ENCODE measurements around the gene TM4SF1.

- TF ChIP-seq TCF7L2 (IDR thresholded peaks at IDR 0.05; ENCODE audit: borderline replicate concordance, extremely low read depth, insufficient read depth, insufficient read length): no peak
- TF ChIP-seq YY1 (IDR thresholded peaks at IDR 0.05; ENCODE audit: extremely low read depth, insufficient replicate concordance, low read depth, low read length): no peak
- TF ChIP-seq CTCF (IDR thresholded peaks at IDR 0.05 in 2 of 3, conservative IDR thresholded peaks at IDR 0.05 in 1 of 3; ENCODE audit: borderline replicate concordance in 1 of 3, insufficient read depth in 1 of 3, low read depth in 2 of 3, low read length in 2 of 3): no peak
- no peak for TF ChIP-seq REST (IDR thresholded peaks at IDR 0.05; ENCODE audit: low read depth)
- no peak for TF ChIP-seq POLR2A (IDR thresholded peaks at IDR 0.05; ENCODE audit: borderline replicate concordance, extremely low read depth, insufficient read depth, insufficient read length)
- TF ChIP-seq EZH2 (IDR thresholded peaks at IDR 0.05): no peak
- no peak for TF ChIP-seq SRF (IDR thresholded peaks at IDR 0.05; ENCODE audit: low read depth)
- TF ChIP-seq JUND (IDR thresholded peaks at IDR 0.05): no peak
- TF ChIP-seq CEBPB (IDR thresholded peaks at IDR 0.05; ENCODE audit: low read depth): no peak
- no peak for TF ChIP-seq EGR1 (IDR thresholded peaks at IDR 0.05; ENCODE audit: low read depth)
These were observed 4.0 kb upstream of the TM4SF1 start for GRCh38 chr3:149381173-149382100.
